Sigmoid colon (tissue), 7 donors: ENCODE results near the gene UCP1. TPM values are rescaled to one million over a fixed set of nuclear protein-coding genes. Genes with fewer than 3 reads are reported as not detected.
"Not testable (repeated sequence)": the region's sequence is repeated elsewhere in the genome, so short reads cannot be mapped to it uniquely, and the experiment has no call there.

Experiments
- DNase-seq: peaks from one replicate; pipeline ENCODE4 v3.0.0-alpha.2; 2019
- H3K27ac ChIP-seq, 4 donors: fragments of 200-600 bp; sonication (generic); one replicate each; pipeline ENCODE4 v1.5.1; 2016 to 2019; ENCODE audit warnings: mild to moderate bottlenecking in 1 of 4
- H3K27me3 ChIP-seq, 3 donors: fragments of 200-600 bp; sonication (generic); one replicate each; pipeline ENCODE4 v1.5.1; 2019; ENCODE audit warnings: mild to moderate bottlenecking in 1 of 3
- H3K36me3 ChIP-seq, 4 donors: fragments of 200-600 bp; sonication (generic); one replicate each; pipeline ENCODE4 v1.5.1; 2016 to 2019
- H3K4me1 ChIP-seq, 4 donors: fragments of 200-600 bp; sonication (generic); one replicate each; pipeline ENCODE4 v1.5.1; 2017 to 2019
- H3K4me3 ChIP-seq, 4 donors: fragments of 200-600 bp; sonication (generic); one replicate each; pipeline ENCODE4 v1.5.1; 2017 to 2019; ENCODE audit warnings: mild to moderate bottlenecking in 2 of 4, moderate library complexity in 1 of 4
- H3K9me3 ChIP-seq, 4 donors: fragments of 200-600 bp in 3 of 4; sonication (generic) in 3 of 4; one replicate each; pipeline versions ENCODE4 v1.5.1 to v1.6.1; 2013 to 2019
- CTCF ChIP-seq, 4 experiments: fragments of 450-650 bp in 3 of 4; fragments of 200-600 bp in 1 of 4; IDR thresholded peaks; one replicate each; pipeline ENCODE4 v1.5.1; 2016 to 2019; ENCODE audit warnings: antibody characterized with exemption in 4 of 4, mild to moderate bottlenecking in 3 of 4, moderate library complexity in 2 of 4
- EP300 ChIP-seq, 4 donors: sonication (generic); formaldehyde crosslinking; IDR thresholded peaks; one replicate each; pipeline ENCODE4 v1.6.1; 2017; ENCODE audit warnings: antibody characterized with exemption in 4 of 4
- POLR2A ChIP-seq, 2 donors: fragments of 450-650 bp; IDR thresholded peaks; one replicate each; pipeline ENCODE4 v1.6.1; 2016; ENCODE audit warnings: antibody characterized with exemption in 2 of 2, mild to moderate bottlenecking in 2 of 2, moderate library complexity in 2 of 2
- POLR2AphosphoS5 ChIP-seq, 4 donors: sonication (generic); formaldehyde crosslinking; IDR thresholded peaks; one replicate each; pipeline ENCODE4 v1.6.1; 2017; ENCODE audit warnings: antibody characterized with exemption in 4 of 4
- WGBS, 2 donors: extraction: QIAGEN DNeasy Blood & Tissue Kit; methylation state at CpG; one replicate each; pipeline ENCODE4 v1.1.7; 2013; 5-methylcytosine and 5-hydroxymethylcytosine counted together
- intact Hi-C: fragments of 100-400 bp; cut with DNase I; formaldehyde crosslinking; loops from one replicate; pipeline ENCODE4 v1.15.1; 2023
- polyA plus RNA-seq, 3 donors: library from polyadenylated mRNA; stranded (reverse); fragments of 200-250 nt; gene quantifications; one replicate each; pipeline ENCODE4 v1.2.3, GENCODE V29; 2013
- small RNA-seq, 3 donors: library from RNA; depleted of rRNA; stranded (forward); fragments of <200 nt; gene quantifications; one replicate each; pipeline ENCODE3, GENCODE V24; 2016
- total RNA-seq, 4 donors: library from RNA; depleted of rRNA; stranded (reverse); fragments of >200 nt; gene quantifications; one replicate each; pipeline ENCODE4 v1.1.0, GENCODE V29; 2016
- donor health status: healthy with polysubstance abuse.
- donor health status: Bipolar disorder and iron deficiency.
- donor health status: healthy.

Gene UCP1
- total and polyA plus RNA-seq, 7 donors, result not detected

- DNase-seq, result no peak
- peaks cover 0 to 16% (median 10%) of the 10 kb centered on the region in 4 donors for H3K4me1 ChIP-seq
- WGBS, 2 donors, result 35 to 74% methylated on average over 1 of the region's 1 CpG
- H3K27ac ChIP-seq, result no peak overlapping the region
- TF ChIP-seq EP300 (IDR thresholded peaks at IDR 0.05) (no peak), POLR2AphosphoS5 (IDR thresholded peaks at IDR 0.05) (no peak)
- no peaks in the 10 kb centered on the region for H3K9me3 ChIP-seq
- H3K4me3 ChIP-seq, result no peak overlapping the region
- H3K36me3 ChIP-seq, result peaks cover 0 to 10% (median 2%) of the 10 kb centered on the region in 4 donors
- intact Hi-C loops, result no loop called here
- no peaks in the 10 kb centered on the region for H3K27me3 ChIP-seq
Measured at GRCh38 chr4:140529434-140529833, 39.3 kb downstream of the UCP1 start.

- Histone ChIP-seq H3K27ac (peak within 1 kb of the TSS; percentile 88 to 92 (median 90)), H3K9me3 (no peaks in the 10 kb centered on the region), H3K36me3 (peaks cover 0 to 10% (median 2%) of the 10 kb centered on the region in 4 donors), H3K4me1 (peaks cover 0 to 16% (median 13%) of the 10 kb centered on the region in 4 donors), H3K27me3 (no peaks in the 10 kb centered on the region), H3K4me3 (peak within 1 kb of the TSS; percentile 84 to 95 (median 89))
- DNase-seq, result peak; percentile 99
- intact Hi-C loops, result loop anchor here (5.0 kb wide), 3 partner anchors 152 to 613 kb away; partner anchors contain the start of gene SCOC
- TF ChIP-seq POLR2A (IDR thresholded peaks at IDR 0.05) (no peak), POLR2AphosphoS5 (IDR thresholded peaks at IDR 0.05) (peak in 3 of 4 donors; percentile 79 to 83 (median 80)), CTCF (IDR thresholded peaks at IDR 0.05) (peak; percentile 73 to 82 (median 78))
- 0 to 1% methylated on average over 77 of the region's 77 CpGs for WGBS, 2 donors
Measured at GRCh38 chr4:140523857-140524742, 44.7 kb downstream of the UCP1 start, which contains the start of gene ELMOD2. ELMOD2 (plus strand) TSS chr4:140524168; CDS start chr4:140525429, 1,261 bp downstream.

GRCh38 chr4:140523370-140523856 lies 45.3 kb downstream of the UCP1 start:
- intact Hi-C loops, result loop anchor here (5.0 kb wide), 3 partner anchors 151 to 614 kb away; partner anchors contain the start of gene SCOC

GRCh38 chr4:140515423-140515822 lies 53.3 kb downstream of the UCP1 start:
- no peaks in the 10 kb centered on the region for H3K9me3 ChIP-seq
- TF ChIP-seq EP300 (IDR thresholded peaks at IDR 0.05) (no peak), CTCF (IDR thresholded peaks at IDR 0.05) (no peak), POLR2AphosphoS5 (IDR thresholded peaks at IDR 0.05) (no peak), POLR2A (IDR thresholded peaks at IDR 0.05) (no peak)
- H3K4me1 ChIP-seq, result no peaks in the 10 kb centered on the region
- H3K36me3 ChIP-seq, result no peaks in the 10 kb centered on the region
- H3K27me3 ChIP-seq, result no peaks in the 10 kb centered on the region
- H3K27ac ChIP-seq, result no peak overlapping the region
- intact Hi-C loops, result no loop called here
- 61 to 76% methylated on average over 1 of the region's 1 CpG for WGBS, 2 donors
- no peak overlapping the region for H3K4me3 ChIP-seq
- DNase-seq, result no peak

More at GRCh38 chr4:140523370-140523856, 45.3 kb downstream of the UCP1 start:
- 9 to 19% methylated on average over 8 of the region's 8 CpGs for WGBS, 2 donors
- H3K27me3 ChIP-seq, result no peaks in the 10 kb centered on the region
- no peaks in the 10 kb centered on the region for H3K9me3 ChIP-seq
- H3K36me3 ChIP-seq, result peaks cover 0 to 9% (median 2%) of the 10 kb centered on the region in 4 donors
- no peak for DNase-seq
- peak overlapping the region; percentile 88 to 92 (median 90) for H3K27ac ChIP-seq
- H3K4me1 ChIP-seq, result peaks cover 0 to 16% (median 13%) of the 10 kb centered on the region in 4 donors
- TF ChIP-seq EP300 (IDR thresholded peaks at IDR 0.05) (no peak), POLR2A (IDR thresholded peaks at IDR 0.05) (no peak), POLR2AphosphoS5 (IDR thresholded peaks at IDR 0.05) (no peak), CTCF (IDR thresholded peaks at IDR 0.05) (no peak)
- H3K4me3 ChIP-seq, result peak overlapping the region; percentile 84 to 95 (median 89)

- intact Hi-C loops, result not testable (repeated sequence)
Measured at GRCh38 chr4:140513765-140514164, 55.0 kb downstream of the UCP1 start.

More at GRCh38 chr4:140513765-140514164, 55.0 kb downstream of the UCP1 start:
- WGBS, 2 donors, result 82 to 89% methylated on average over 5 of the region's 5 CpGs
- not testable (repeated sequence) for H3K9me3 ChIP-seq, H3K27ac ChIP-seq, H3K27me3 ChIP-seq, H3K4me1 ChIP-seq, H3K4me3 ChIP-seq, DNase-seq, H3K36me3 ChIP-seq

Small RNA genes lying within 50 kb of the gene (small RNA-seq; reads per million reads assigned to genes)
- gene AC108019.1 (0 reads per million in 3 donors), gene RN7SL152P (0 reads per million in 3 donors)

Other genes starting within 250 kb of the UCP1 start
- gene SCOC, start 195.3 kb downstream of the UCP1 start, total RNA-seq, result 10 to 100 TPM; 55.9 to 74.2 (median 65.5) TPM
- gene SCOC, start 195.3 kb downstream of the UCP1 start, polyA plus RNA-seq, result 100 to 1,000 TPM in 1 of 3 donors, 10 to 100 TPM in 2; 51.8 to 159 (median 98.5) TPM
- gene CLGN, start 141.3 kb downstream of the UCP1 start, total RNA-seq, result 10 to 100 TPM in 1 of 4 donors, 1 to 10 TPM in 3; 2.9 to 14.0 (median 3.1) TPM
- 1 to 10 TPM in 1 of 3 donors, under 1 TPM in 2; under 0.01 to 2.2 (median 0.23) TPM for gene CLGN, start 141.3 kb downstream of the UCP1 start, polyA plus RNA-seq
- gene MGAT4D, start 70.7 kb downstream of the UCP1 start, total RNA-seq, result not detected
- gene MGAT4D, start 70.7 kb downstream of the UCP1 start, polyA plus RNA-seq, result not detected
- 10 to 100 TPM; 11.8 to 20.7 (median 19.6) TPM for gene ELMOD2, start 44.8 kb downstream of the UCP1 start, total RNA-seq
- gene ELMOD2, start 44.8 kb downstream of the UCP1 start, polyA plus RNA-seq, result 1 to 10 TPM; 1.8 to 7.5 (median 3.2) TPM
- gene TBC1D9, start 187.4 kb upstream of the UCP1 start, total RNA-seq, result 10 to 100 TPM in 1 of 4 donors, 1 to 10 TPM in 3; 7.9 to 10.2 (median 9.6) TPM
- 1 to 10 TPM; 5.4 to 8.2 (median 8.1) TPM for gene TBC1D9, start 187.4 kb upstream of the UCP1 start, polyA plus RNA-seq